ENCODE measurements around the gene ABHD14A. TPM values are rescaled to one million over a fixed set of nuclear protein-coding genes. Genes with fewer than 3 reads are reported as not detected.
A peak's percentile ranks its signal among the peaks of the same experiment; 100 is the strongest.

The ABHD14A gene
- total RNA-seq, 2 experiments from 2014 or later = 11.5 to 16.7 TPM

GRCh38 chr3:51963951-51964451 lies 10.9 kb upstream of the ABHD14A start:
- no peak for DNase-seq
- CTCF ChIA-PET = interaction anchor here (1.1 to 7.0 kb wide), 6 partner anchors 10 to 94 kb away, joined by 3 to 43 read pairs (median 4); partner anchors contain the start of genes ABHD14A, ABHD14B and RRP9
- Mint-ChIP-seq H3K36me3 (ENCODE audit: low read depth) (no peaks in the 10 kb centered on the region), H3K4me3 (no peak overlapping the region), H3K27ac (no peak overlapping the region), H3K9me3 (no peaks in the 10 kb centered on the region), H3K27me3 (peaks cover 5% of the 10 kb centered on the region), H3K4me1 (peaks cover 13% of the 10 kb centered on the region)
- POLR2A ChIA-PET = no interaction called here

GRCh38 chr3:51964521-51964920 lies 10.3 kb upstream of the ABHD14A start:
- CTCF ChIA-PET = interaction anchor here (1.1 to 7.0 kb wide), 5 partner anchors 9 to 94 kb away, joined by 3 to 43 read pairs (median 3); partner anchors contain the start of genes ABHD14A, ABHD14B and RRP9
- no peak for DNase-seq
- POLR2A ChIA-PET = no interaction called here
- no peaks in the 10 kb centered on the region for H3K9me3 Mint-ChIP-seq
- no peak overlapping the region for H3K4me3 Mint-ChIP-seq
- peaks cover 5% of the 10 kb centered on the region for H3K27me3 Mint-ChIP-seq
- H3K36me3 Mint-ChIP-seq (ENCODE audit: low read depth) = no peaks in the 10 kb centered on the region
- no peak overlapping the region for H3K27ac Mint-ChIP-seq
- peaks cover 14% of the 10 kb centered on the region for H3K4me1 Mint-ChIP-seq

- Mint-ChIP-seq H3K36me3 (ENCODE audit: low read depth) (no peaks in the 10 kb centered on the region), H3K9me3 (no peaks in the 10 kb centered on the region), H3K27me3 (peaks cover 5% of the 10 kb centered on the region), H3K4me3 (peak overlapping the region; percentile 80), H3K27ac (peak overlapping the region; percentile 57), H3K4me1 (peaks cover 16% of the 10 kb centered on the region)
- CTCF ChIA-PET = interaction anchor here (0.6 to 1.4 kb wide), 4 partner anchors 8 to 490 kb away, joined by 3 to 5 read pairs (median 4); partner anchors contain the start of genes ABHD14B and RRP9
- no peak for DNase-seq
- POLR2A ChIA-PET = no interaction called here
Measured at GRCh38 chr3:51966016-51966415, 8.8 kb upstream of the ABHD14A start.

- H3K27ac Mint-ChIP-seq = peak overlapping the region; percentile 19
- CTCF ChIA-PET = interaction anchor here (0.6 to 1.4 kb wide), 4 partner anchors 7 to 491 kb away, joined by 3 to 5 read pairs (median 4); partner anchors contain the start of genes ABHD14B, GPR62 and RRP9
- peak overlapping the region; percentile 80 for H3K4me3 Mint-ChIP-seq
- peaks cover 5% of the 10 kb centered on the region for H3K27me3 Mint-ChIP-seq
- no peaks in the 10 kb centered on the region for H3K36me3 Mint-ChIP-seq (ENCODE audit: low read depth)
- POLR2A ChIA-PET = no interaction called here
- H3K9me3 Mint-ChIP-seq = no peaks in the 10 kb centered on the region
- peaks cover 18% of the 10 kb centered on the region for H3K4me1 Mint-ChIP-seq
- DNase-seq = no peak
Measured at GRCh38 chr3:51966486-51966885, 8.4 kb upstream of the ABHD14A start.

GRCh38 chr3:51966922-51967383 lies 7.9 kb upstream of the ABHD14A start:
- Mint-ChIP-seq H3K4me3 (peak overlapping the region; percentile 80), H3K4me1 (peaks cover 18% of the 10 kb centered on the region), H3K36me3 (ENCODE audit: low read depth) (no peaks in the 10 kb centered on the region), H3K27me3 (peaks cover 3% of the 10 kb centered on the region), H3K27ac (peak overlapping the region; percentile 19), H3K9me3 (no peaks in the 10 kb centered on the region)
- POLR2A ChIA-PET = no interaction called here
- DNase-seq = no peak
- CTCF ChIA-PET = interaction anchor here (0.6 to 1.4 kb wide), 3 partner anchors 12 to 491 kb away, joined by 3 to 4 read pairs (median 3); partner anchors contain the start of genes GPR62 and RRP9

- H3K27me3 Mint-ChIP-seq = peaks cover 2% of the 10 kb centered on the region
- ChIA-PET POLR2A (no interaction called here), CTCF (interaction anchor here (1.0 to 1.4 kb wide), 2 partner anchors 13 to 26 kb away, joined by 3 to 4 read pairs; partner anchors contain the start of genes GPR62 and RRP9)
- H3K36me3 Mint-ChIP-seq (ENCODE audit: low read depth) = no peaks in the 10 kb centered on the region
- peak within 1 kb of the TSS; percentile 85 for H3K27ac Mint-ChIP-seq
- no peaks in the 10 kb centered on the region for H3K9me3 Mint-ChIP-seq
- DNase-seq = peak; percentile 32
- peaks cover 20% of the 10 kb centered on the region for H3K4me1 Mint-ChIP-seq
- peak within 1 kb of the TSS; percentile 81 for H3K4me3 Mint-ChIP-seq
Measured at GRCh38 chr3:51967384-51968169, 7.3 kb upstream of the ABHD14A start, which contains the start of gene PCBP4. PCBP4 (minus strand) TSS chr3:51967454; CDS start chr3:51961240, 6,214 bp downstream.

- DNase-seq = no peak
- Mint-ChIP-seq H3K4me1 (peaks cover 20% of the 10 kb centered on the region), H3K4me3 (peak overlapping the region; percentile 81), H3K9me3 (no peaks in the 10 kb centered on the region), H3K36me3 (ENCODE audit: low read depth) (no peaks in the 10 kb centered on the region), H3K27ac (peak overlapping the region; percentile 85), H3K27me3 (no peaks in the 10 kb centered on the region)
- ChIA-PET CTCF (interaction anchor here (1.5 to 1.9 kb wide), 2 partner anchors 26 to 27 kb away, joined by 6 to 8 read pairs; partner anchors contain the start of genes PARP3 and RRP9), POLR2A (interaction anchor here (0.6 kb wide), 1 partner anchor 541 kb away, joined by 4 read pairs; no protein-coding TSS in a partner anchor)
Measured at GRCh38 chr3:51968170-51968775, 6.6 kb upstream of the ABHD14A start.

GRCh38 chr3:51968883-51969678 lies 5.8 kb upstream of the ABHD14A start:
- Mint-ChIP-seq H3K36me3 (ENCODE audit: low read depth) (no peaks in the 10 kb centered on the region), H3K9me3 (no peaks in the 10 kb centered on the region), H3K27ac (peak overlapping the region; percentile 17), H3K4me1 (peaks cover 24% of the 10 kb centered on the region), H3K27me3 (no peaks in the 10 kb centered on the region), H3K4me3 (peak overlapping the region; percentile 39)
- no peak for DNase-seq
- CTCF ChIA-PET = interaction anchor here (1.0 to 1.9 kb wide), 5 partner anchors 13 to 467 kb away, joined by 3 to 8 read pairs (median 6); partner anchors contain the start of genes PARP3 and RRP9
- POLR2A ChIA-PET = no interaction called here

- Mint-ChIP-seq H3K9me3 (no peaks in the 10 kb centered on the region), H3K27me3 (no peaks in the 10 kb centered on the region), H3K36me3 (ENCODE audit: low read depth) (no peaks in the 10 kb centered on the region), H3K4me3 (no peak overlapping the region), H3K4me1 (peaks cover 31% of the 10 kb centered on the region), H3K27ac (no peak overlapping the region)
- CTCF ChIA-PET = interaction anchor here (1.0 to 1.9 kb wide), 7 partner anchors 10 to 468 kb away, joined by 3 to 8 read pairs (median 5); partner anchors contain the start of genes PARP3 and RRP9
- no peak for DNase-seq
- POLR2A ChIA-PET = no interaction called here
Measured at GRCh38 chr3:51969841-51970240, 5.0 kb upstream of the ABHD14A start.

GRCh38 chr3:51970606-51971300 lies 4.1 kb upstream of the ABHD14A start:
- CTCF ChIA-PET = interaction anchor here (0.7 to 1.8 kb wide), 6 partner anchors 9 to 24 kb away, joined by 3 to 7 read pairs (median 4); no protein-coding TSS in a partner anchor
- no peak overlapping the region for H3K4me3 Mint-ChIP-seq
- DNase-seq = no peak

GRCh38 chr3:51971350-51971749 lies 3.5 kb upstream of the ABHD14A start:
- POLR2A ChIA-PET = no interaction called here

More at GRCh38 chr3:51970606-51971300, 4.1 kb upstream of the ABHD14A start:
- Mint-ChIP-seq H3K27ac (no peak overlapping the region), H3K27me3 (no peaks in the 10 kb centered on the region), H3K36me3 (ENCODE audit: low read depth) (no peaks in the 10 kb centered on the region), H3K4me1 (peaks cover 38% of the 10 kb centered on the region), H3K9me3 (no peaks in the 10 kb centered on the region)
- POLR2A ChIA-PET = no interaction called here

More at GRCh38 chr3:51971350-51971749, 3.5 kb upstream of the ABHD14A start:
- Mint-ChIP-seq H3K27me3 (no peaks in the 10 kb centered on the region), H3K27ac (no peak overlapping the region), H3K36me3 (ENCODE audit: low read depth) (no peaks in the 10 kb centered on the region), H3K9me3 (no peaks in the 10 kb centered on the region), H3K4me1 (peaks cover 37% of the 10 kb centered on the region), H3K4me3 (no peak overlapping the region)
- CTCF ChIA-PET = interaction anchor here (0.7 to 4.0 kb wide), 3 partner anchors 9 to 20 kb away, joined by 3 to 61 read pairs (median 5); partner anchors contain the start of gene ACY1
- DNase-seq = no peak

Measured in activated CD4-positive, alpha-beta T cell treated with anti-CD3 and anti-CD28 coated beads, Interleukin-2, amount 10 ng/mL, durations not matched to agents 7 days and 5 days (primary cell).